ENCODE measurements around the gene ETS2.

ETS2 gene

DNA sequence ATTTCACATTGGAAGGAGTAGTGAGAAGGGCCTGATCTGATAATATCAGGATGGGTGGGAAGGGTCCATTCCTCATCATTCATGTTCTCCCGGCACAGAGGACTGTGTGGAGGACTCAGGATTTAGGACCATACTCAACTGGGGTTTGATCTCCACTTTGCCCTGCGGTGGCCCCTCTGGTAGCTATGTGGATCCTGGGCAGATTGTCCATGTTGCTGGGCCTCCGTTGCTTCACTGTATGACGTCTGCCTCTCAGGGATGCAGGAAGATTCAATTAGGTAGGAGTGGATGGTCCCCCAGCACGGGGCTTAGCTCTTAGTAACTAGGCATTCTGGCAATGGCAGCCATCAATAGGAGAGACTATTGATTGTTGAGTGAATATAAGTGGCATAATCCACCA lies 2.3 kb downstream of the ETS2 start:
- H3K79me1 ChIP-seq (ENCODE audit: low read depth, low read length): no peaks in the 10 kb centered on the region
- H2BK12ac ChIP-seq (ENCODE audit: low read length): no peak overlapping the region
- H4K8ac ChIP-seq (ENCODE audit: low read depth, low read length): no peak overlapping the region
- no peak overlapping the region for H3K14ac ChIP-seq (ENCODE audit: low read length)
- peak overlapping the region; percentile 77 for H3K27ac ChIP-seq (replicated peaks; ENCODE audit: low read length)
- H3K4ac ChIP-seq (ENCODE audit: low read length): no peak overlapping the region
- H3K4me2 ChIP-seq (ENCODE audit: insufficient read depth, low read length, poor library complexity, severe bottlenecking): peak overlapping the region; percentile 54
- no CpG with 5 or more reads among the region's 5 CpGs for whole genome bisulfite sequencing, 2 donors (ENCODE audit: extremely low coverage in 2 of 2, insufficient read length in 2 of 2, insufficient replicate concordance in 1 of 2)
- no peak overlapping the region for H3K4me3 ChIP-seq (ENCODE audit: low read length in 2 of 2)
- no peak overlapping the region for H3K9ac ChIP-seq (ENCODE audit: low read depth, low read length, poor library complexity)
- H2BK120ac ChIP-seq (ENCODE audit: low read depth, low read length): no peak overlapping the region
- no peak overlapping the region for H2AFZ ChIP-seq (ENCODE audit: low read length)
- DNase-seq (ENCODE audit: low spot score): no peak
- H3K18ac ChIP-seq (ENCODE audit: low read length): peak overlapping the region; percentile 5
- H2AK5ac ChIP-seq (ENCODE audit: low read depth, low read length): peak overlapping the region; percentile 21
- H3K27me3 ChIP-seq (ENCODE audit: control insufficient read depth in 3 of 3, insufficient read depth in 3 of 3, low read depth in 1 of 3, low read length in 3 of 3): peaks cover 0 to 15% (median 0%) of the 10 kb centered on the region in 3 experiments
- H4K91ac ChIP-seq (ENCODE audit: low read depth, low read length, poor library complexity): no peak overlapping the region
- no peak overlapping the region for H3K23ac ChIP-seq (ENCODE audit: low read depth, low read length, poor library complexity)
- H3K36me3 ChIP-seq (replicated peaks in 1 of 2; ENCODE audit: control insufficient read depth in 2 of 2, insufficient read depth in 2 of 2, low read length in 2 of 2): peaks cover 2 to 21% of the 10 kb centered on the region in 2 donors
- no peak overlapping the region for H2BK15ac ChIP-seq (ENCODE audit: low read length)
- H3K4me1 ChIP-seq (ENCODE audit: control insufficient read depth in 2 of 2, insufficient read depth in 1 of 2, low read depth in 1 of 2, low read length in 2 of 2): peaks cover 5 to 10% of the 10 kb centered on the region in 2 donors
- H3K9me3 ChIP-seq (replicated peaks in 1 of 2; ENCODE audit: control insufficient read depth in 2 of 2, insufficient read depth in 1 of 2, low read depth in 1 of 2, low read length in 2 of 2): no peaks in the 10 kb centered on the region
- no peak overlapping the region for H2BK5ac ChIP-seq (ENCODE audit: low read length)

DNA sequence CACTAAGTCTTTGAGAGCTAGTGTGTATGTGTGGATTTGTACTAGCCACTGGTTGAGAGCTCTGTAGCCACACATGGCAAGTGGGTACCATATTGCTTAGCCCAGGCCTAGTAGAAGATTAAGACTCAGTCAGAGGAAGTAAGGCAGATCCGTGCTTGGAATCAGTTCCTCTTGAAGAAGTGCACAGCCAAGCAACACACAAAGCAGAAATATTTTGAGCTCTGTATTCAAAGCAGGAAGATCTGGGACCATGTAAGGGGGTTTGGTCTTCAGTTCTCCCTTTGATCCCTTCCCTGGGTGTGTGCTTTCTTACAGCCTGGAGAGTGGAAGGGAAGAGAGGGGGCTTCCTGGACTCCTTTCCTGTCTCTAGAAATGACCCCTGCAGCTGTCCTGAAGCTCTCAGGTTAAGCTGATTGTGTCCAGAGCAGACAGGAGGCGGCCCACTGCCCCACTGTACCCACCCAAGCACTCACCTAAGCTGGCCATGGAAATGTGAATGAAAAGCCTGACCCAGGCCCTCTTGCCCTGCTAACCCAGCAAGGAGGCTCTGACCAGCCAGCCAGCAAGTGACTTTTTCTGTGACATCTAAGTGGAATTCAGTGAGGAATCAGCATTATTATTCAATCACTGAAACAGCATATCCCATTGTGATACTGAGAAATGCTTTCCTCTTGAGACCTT lies 3.6 kb downstream of the ETS2 start:
- no peak overlapping the region for H3K23ac ChIP-seq (ENCODE audit: low read depth, low read length, poor library complexity)
- no CpG with 5 or more reads among the region's 2 CpGs for WGBS, 2 donors (ENCODE audit: extremely low coverage in 2 of 2, insufficient read length in 2 of 2, insufficient replicate concordance in 1 of 2)
- H3K9ac ChIP-seq (ENCODE audit: low read depth, low read length, poor library complexity): no peak overlapping the region
- H3K4ac ChIP-seq (ENCODE audit: low read length): no peak overlapping the region
- H3K36me3 ChIP-seq (replicated peaks in 1 of 2; ENCODE audit: control insufficient read depth in 2 of 2, insufficient read depth in 2 of 2, low read length in 2 of 2): peaks cover 3 to 33% of the 10 kb centered on the region in 2 donors
- no peak overlapping the region for H4K8ac ChIP-seq (ENCODE audit: low read depth, low read length)
- H2AK5ac ChIP-seq (ENCODE audit: low read depth, low read length): no peak overlapping the region
- H3K4me2 ChIP-seq (ENCODE audit: insufficient read depth, low read length, poor library complexity, severe bottlenecking): no peak overlapping the region
- no peak overlapping the region for H3K27ac ChIP-seq (replicated peaks; ENCODE audit: low read length)
- no peak overlapping the region for H2BK12ac ChIP-seq (ENCODE audit: low read length)
- H2BK5ac ChIP-seq (ENCODE audit: low read length): no peak overlapping the region
- peak overlapping the region; percentile 9 for H3K18ac ChIP-seq (ENCODE audit: low read length)
- no peak overlapping the region for H3K14ac ChIP-seq (ENCODE audit: low read length)
- H2BK120ac ChIP-seq (ENCODE audit: low read depth, low read length): no peak overlapping the region
- peaks cover 5 to 10% of the 10 kb centered on the region in 2 donors for H3K4me1 ChIP-seq (ENCODE audit: control insufficient read depth in 2 of 2, insufficient read depth in 1 of 2, low read depth in 1 of 2, low read length in 2 of 2)
- no peak overlapping the region for H2BK15ac ChIP-seq (ENCODE audit: low read length)
- H2AFZ ChIP-seq (ENCODE audit: low read length): no peak overlapping the region
- no peak overlapping the region for H3K4me3 ChIP-seq (ENCODE audit: low read length in 2 of 2)
- H3K9me3 ChIP-seq (replicated peaks in 1 of 2; ENCODE audit: control insufficient read depth in 2 of 2, insufficient read depth in 1 of 2, low read depth in 1 of 2, low read length in 2 of 2): no peaks in the 10 kb centered on the region
- H4K91ac ChIP-seq (ENCODE audit: low read depth, low read length, poor library complexity): no peak overlapping the region
- H3K79me1 ChIP-seq (ENCODE audit: low read depth, low read length): no peaks in the 10 kb centered on the region
- DNase-seq (ENCODE audit: low spot score): no peak
- peaks cover 0 to 6% (median 0%) of the 10 kb centered on the region in 3 experiments for H3K27me3 ChIP-seq (ENCODE audit: control insufficient read depth in 3 of 3, insufficient read depth in 3 of 3, low read depth in 1 of 3, low read length in 3 of 3)

DNA sequence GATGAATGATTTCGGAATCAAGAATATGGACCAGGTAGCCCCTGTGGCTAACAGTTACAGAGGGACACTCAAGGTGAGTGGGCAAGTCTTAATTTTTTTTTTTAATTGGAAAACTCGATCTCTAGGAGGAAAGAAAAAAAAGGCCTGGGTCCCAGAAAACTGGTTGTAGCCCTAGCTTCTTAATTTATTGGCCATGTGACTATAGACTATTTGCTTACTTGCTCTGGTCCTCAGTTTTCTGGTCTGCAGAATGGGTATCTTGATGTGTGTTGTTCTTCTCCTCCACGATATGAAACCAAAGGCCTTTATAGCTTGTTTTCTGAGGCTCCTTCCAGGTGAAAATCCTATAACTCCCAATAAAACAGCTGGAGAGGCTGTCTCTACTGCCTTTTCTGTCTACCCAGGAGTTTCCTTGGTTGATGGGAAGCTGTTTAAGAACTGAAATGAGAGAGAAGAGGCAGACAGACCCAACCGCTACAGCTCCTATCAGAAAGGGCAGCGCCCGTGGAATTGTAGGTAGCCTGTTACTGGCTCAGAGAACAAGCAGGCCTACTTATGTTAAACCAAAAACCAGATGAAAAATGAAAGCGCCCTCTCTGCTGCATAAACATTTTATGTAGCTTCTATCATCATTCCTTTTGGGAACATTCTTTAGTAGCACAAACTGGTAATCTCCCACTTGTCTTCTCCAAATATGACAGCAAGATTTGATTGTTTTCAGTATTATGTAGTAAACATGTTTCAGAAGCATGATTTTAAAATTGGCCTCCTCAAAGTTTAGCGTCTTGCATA lies 4.5 kb downstream of the ETS2 start:
- Histone ChIP-seq H3K27me3 (ENCODE audit: control insufficient read depth in 3 of 3, insufficient read depth in 3 of 3, low read depth in 1 of 3, low read length in 3 of 3) (no peaks in the 10 kb centered on the region), H4K91ac (ENCODE audit: low read depth, low read length, poor library complexity) (no peak overlapping the region), H3K14ac (ENCODE audit: low read length) (no peak overlapping the region), H3K36me3 (replicated peaks in 1 of 2; ENCODE audit: control insufficient read depth in 2 of 2, insufficient read depth in 2 of 2, low read length in 2 of 2) (peaks cover 12 to 42% of the 10 kb centered on the region in 2 donors), H2BK5ac (ENCODE audit: low read length) (no peak overlapping the region), H2AK5ac (ENCODE audit: low read depth, low read length) (no peak overlapping the region), H2BK12ac (ENCODE audit: low read length) (no peak overlapping the region), H2BK120ac (ENCODE audit: low read depth, low read length) (no peak overlapping the region), H3K4me2 (ENCODE audit: insufficient read depth, low read length, poor library complexity, severe bottlenecking) (no peak overlapping the region), H3K4me3 (ENCODE audit: low read length in 2 of 2) (no peak overlapping the region), H3K4ac (ENCODE audit: low read length) (no peak overlapping the region), H3K79me1 (ENCODE audit: low read depth, low read length) (no peaks in the 10 kb centered on the region), H2BK15ac (ENCODE audit: low read length) (no peak overlapping the region), H3K9ac (ENCODE audit: low read depth, low read length, poor library complexity) (no peak overlapping the region), H3K27ac (replicated peaks; ENCODE audit: low read length) (no peak overlapping the region), H4K8ac (ENCODE audit: low read depth, low read length) (no peak overlapping the region), H2AFZ (ENCODE audit: low read length) (no peak overlapping the region), H3K9me3 (replicated peaks in 1 of 2; ENCODE audit: control insufficient read depth in 2 of 2, insufficient read depth in 1 of 2, low read depth in 1 of 2, low read length in 2 of 2) (peaks cover 0 to 1% of the 10 kb centered on the region in 2 donors), H3K18ac (ENCODE audit: low read length) (no peak overlapping the region), H3K4me1 (ENCODE audit: control insufficient read depth in 2 of 2, insufficient read depth in 1 of 2, low read depth in 1 of 2, low read length in 2 of 2) (peaks cover 5 to 10% of the 10 kb centered on the region in 2 donors), H3K23ac (ENCODE audit: low read depth, low read length, poor library complexity) (no peak overlapping the region)
- no CpG with 5 or more reads among the region's 8 CpGs for WGBS, 2 donors (ENCODE audit: extremely low coverage in 2 of 2, insufficient read length in 2 of 2, insufficient replicate concordance in 1 of 2)
- no peak for DNase-seq (ENCODE audit: low spot score)

DNA sequence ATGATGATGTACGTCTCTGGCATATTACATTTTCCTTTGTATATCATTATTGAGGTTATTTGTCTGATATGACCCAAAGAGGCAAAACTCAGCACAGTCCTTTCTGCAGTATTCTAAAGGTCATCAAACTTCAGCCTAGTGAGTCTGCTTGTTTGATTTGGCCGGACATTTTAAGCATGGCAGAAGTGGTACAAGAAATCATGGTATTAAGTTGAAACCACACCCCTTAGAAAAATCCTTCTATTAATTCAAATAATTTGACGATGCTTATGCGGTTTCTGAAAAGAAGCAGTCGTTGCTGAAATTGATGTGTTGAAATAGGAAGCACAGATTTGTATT lies 5.1 kb downstream of the ETS2 start:
- Histone ChIP-seq H3K9me3 (replicated peaks in 1 of 2; ENCODE audit: control insufficient read depth in 2 of 2, insufficient read depth in 1 of 2, low read depth in 1 of 2, low read length in 2 of 2) (peaks cover 0 to 1% of the 10 kb centered on the region in 2 donors), H3K4ac (ENCODE audit: low read length) (no peak overlapping the region), H3K27me3 (ENCODE audit: control insufficient read depth in 3 of 3, insufficient read depth in 3 of 3, low read depth in 1 of 3, low read length in 3 of 3) (no peaks in the 10 kb centered on the region), H2BK12ac (ENCODE audit: low read length) (no peak overlapping the region), H3K14ac (ENCODE audit: low read length) (no peak overlapping the region), H3K36me3 (replicated peaks in 1 of 2; ENCODE audit: control insufficient read depth in 2 of 2, insufficient read depth in 2 of 2, low read length in 2 of 2) (peaks cover 12 to 45% of the 10 kb centered on the region in 2 donors), H2AK5ac (ENCODE audit: low read depth, low read length) (no peak overlapping the region), H2BK120ac (ENCODE audit: low read depth, low read length) (no peak overlapping the region), H3K18ac (ENCODE audit: low read length) (no peak overlapping the region), H3K4me3 (ENCODE audit: low read length in 2 of 2) (no peak overlapping the region), H2BK15ac (ENCODE audit: low read length) (no peak overlapping the region), H4K91ac (ENCODE audit: low read depth, low read length, poor library complexity) (no peak overlapping the region), H3K27ac (replicated peaks; ENCODE audit: low read length) (no peak overlapping the region), H3K23ac (ENCODE audit: low read depth, low read length, poor library complexity) (no peak overlapping the region), H2BK5ac (ENCODE audit: low read length) (no peak overlapping the region), H3K79me1 (ENCODE audit: low read depth, low read length) (no peaks in the 10 kb centered on the region), H3K4me2 (ENCODE audit: insufficient read depth, low read length, poor library complexity, severe bottlenecking) (no peak overlapping the region), H3K9ac (ENCODE audit: low read depth, low read length, poor library complexity) (no peak overlapping the region), H4K8ac (ENCODE audit: low read depth, low read length) (no peak overlapping the region), H2AFZ (ENCODE audit: low read length) (no peak overlapping the region), H3K4me1 (ENCODE audit: control insufficient read depth in 2 of 2, insufficient read depth in 1 of 2, low read depth in 1 of 2, low read length in 2 of 2) (peaks cover 5 to 10% of the 10 kb centered on the region in 2 donors)
- WGBS, 2 donors (ENCODE audit: extremely low coverage in 2 of 2, insufficient read length in 2 of 2, insufficient replicate concordance in 1 of 2): no CpG with 5 or more reads among the region's 5 CpGs
- no peak for DNase-seq (ENCODE audit: low spot score)
